ENCODE results near the gene CTPS1.

DNA sequence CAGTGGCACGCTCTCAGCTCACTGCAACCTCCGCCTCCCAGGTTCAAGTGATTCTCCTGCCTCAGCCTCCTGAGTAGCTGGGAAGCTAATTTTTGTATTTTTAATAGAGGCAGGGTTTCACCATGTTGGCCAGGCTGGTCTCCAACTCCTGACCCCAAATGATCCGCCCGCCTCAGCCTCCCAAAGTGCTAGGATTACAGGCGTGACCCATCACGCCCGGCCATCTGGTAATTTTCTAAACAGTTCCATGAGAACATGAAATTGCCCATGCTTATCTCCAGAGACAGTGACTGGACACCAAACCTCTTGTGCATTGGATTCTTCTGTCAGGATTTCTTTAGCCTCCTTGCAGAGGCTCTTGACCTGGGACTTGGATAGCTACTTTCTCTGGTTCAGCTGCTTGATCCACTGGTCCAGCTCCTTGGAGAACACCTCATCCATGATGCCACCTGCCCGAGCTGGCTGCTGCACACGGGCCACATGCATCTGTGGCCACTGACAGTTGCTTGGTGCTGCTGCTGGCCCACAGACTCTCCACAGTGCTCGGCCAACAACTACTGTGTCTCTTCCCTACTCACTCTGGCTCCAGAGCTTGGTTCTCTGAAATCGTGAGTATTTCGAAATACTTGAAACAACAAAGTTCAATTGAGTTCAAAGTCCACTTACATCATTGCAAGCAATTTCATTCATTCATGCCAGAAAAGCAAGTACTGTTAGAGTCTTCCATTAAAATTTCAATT lies 40.0 kb upstream of the CTPS1 start:
- TF ChIP-seq POLR2AphosphoS5 (IDR thresholded peaks at IDR 0.05; ENCODE audit: low read depth, low read length) = no peak
- TF ChIP-seq, protein P1, sequence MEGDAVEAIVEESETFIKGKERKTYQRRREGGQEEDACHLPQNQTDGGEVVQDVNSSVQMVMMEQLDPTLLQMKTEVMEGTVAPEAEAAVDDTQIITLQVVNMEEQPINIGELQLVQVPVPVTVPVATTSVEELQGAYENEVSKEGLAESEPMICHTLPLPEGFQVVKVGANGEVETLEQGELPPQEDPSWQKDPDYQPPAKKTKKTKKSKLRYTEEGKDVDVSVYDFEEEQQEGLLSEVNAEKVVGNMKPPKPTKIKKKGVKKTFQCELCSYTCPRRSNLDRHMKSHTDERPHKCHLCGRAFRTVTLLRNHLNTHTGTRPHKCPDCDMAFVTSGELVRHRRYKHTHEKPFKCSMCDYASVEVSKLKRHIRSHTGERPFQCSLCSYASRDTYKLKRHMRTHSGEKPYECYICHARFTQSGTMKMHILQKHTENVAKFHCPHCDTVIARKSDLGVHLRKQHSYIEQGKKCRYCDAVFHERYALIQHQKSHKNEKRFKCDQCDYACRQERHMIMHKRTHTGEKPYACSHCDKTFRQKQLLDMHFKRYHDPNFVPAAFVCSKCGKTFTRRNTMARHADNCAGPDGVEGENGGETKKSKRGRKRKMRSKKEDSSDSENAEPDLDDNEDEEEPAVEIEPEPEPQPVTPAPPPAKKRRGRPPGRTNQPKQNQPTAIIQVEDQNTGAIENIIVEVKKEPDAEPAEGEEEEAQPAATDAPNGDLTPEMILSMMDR (IDR thresholded peaks at IDR 0.05 in 2 of 3, conservative IDR thresholded peaks at IDR 0.05 in 1 of 3; ENCODE audit: borderline replicate concordance in 1 of 3, insufficient read depth in 1 of 3, low read depth in 2 of 3, low read length in 2 of 3) = no peak
- TF ChIP-seq SP1 (IDR thresholded peaks at IDR 0.05; ENCODE audit: low read depth) = no peak
- TF ChIP-seq POLR2A (IDR thresholded peaks at IDR 0.05; ENCODE audit: borderline replicate concordance, extremely low read depth, insufficient read depth, insufficient read length) = no peak
- TF ChIP-seq MAX (IDR thresholded peaks at IDR 0.05) = no peak
- no peak for TF ChIP-seq REST (IDR thresholded peaks at IDR 0.05; ENCODE audit: low read depth)
- TF ChIP-seq RAD21 (IDR thresholded peaks at IDR 0.05; ENCODE audit: low read depth) = no peak
- TF ChIP-seq SIN3A (IDR thresholded peaks at IDR 0.05; ENCODE audit: low read depth) = no peak
